Osteoblast (primary cell): ENCODE measurements around the gene ANKRD6. TPM values are rescaled to one million over a fixed set of nuclear protein-coding genes. Genes with fewer than 3 reads are reported as not detected.

ENCODE experiments used
- DNase-seq: peaks from one replicate; pipeline ENCODE4 v3.0.0; 2011; ENCODE audit warnings: low spot score, mixed read lengths; ENCODE audit not compliant: insufficient read length; ENCODE audit errors: missing footprints
- H2AFZ ChIP-seq: 2 replicates; pipeline ENCODE4 v1.6.0; 2011; ENCODE audit warnings: mild to moderate bottlenecking, low read length
- H3K27ac ChIP-seq: 2 replicates; pipeline ENCODE4 v1.5.1; 2011; ENCODE audit warnings: mild to moderate bottlenecking, low read depth, low read length, moderate library complexity
- H3K27me3 ChIP-seq: 2 replicates; pipeline ENCODE4 v1.6.0; 2012; ENCODE audit warnings: mild to moderate bottlenecking, control low read depth, inconsistent platforms, low read length, moderate library complexity; ENCODE audit not compliant: insufficient read depth
- H3K36me3 ChIP-seq: 2 replicates; pipeline ENCODE4 v1.5.1; 2011; ENCODE audit warnings: mild to moderate bottlenecking, low read length, control low read depth, moderate library complexity; ENCODE audit not compliant: insufficient read depth
- H3K4me1 ChIP-seq: 2 replicates; pipeline ENCODE4 v1.5.1; 2011; ENCODE audit warnings: mild to moderate bottlenecking, low read length, control low read depth, moderate library complexity; ENCODE audit not compliant: insufficient read depth
- H3K4me2 ChIP-seq: 2 replicates; pipeline ENCODE4 v1.6.0; 2011; ENCODE audit warnings: mild to moderate bottlenecking, low read length; ENCODE audit not compliant: insufficient read depth
- H3K4me3 ChIP-seq: fragments of 200-600 bp; sonication (generic); 3 replicates; pipeline ENCODE4 v1.5.1; 2012; ENCODE audit warnings: mild to moderate bottlenecking, low read length, inconsistent platforms; ENCODE audit not compliant: insufficient read depth
- H3K79me2 ChIP-seq: 2 replicates; pipeline ENCODE4 v1.6.0; 2012; ENCODE audit warnings: mild to moderate bottlenecking, low read length, control low read depth, inconsistent platforms; ENCODE audit not compliant: insufficient read depth
- H3K9me3 ChIP-seq: 2 replicates; pipeline ENCODE4 v1.5.1; 2011; ENCODE audit warnings: low read depth, low read length, control low read depth
- H4K20me1 ChIP-seq: 2 replicates; pipeline ENCODE4 v1.6.0; 2012; ENCODE audit warnings: mild to moderate bottlenecking, low read length, control low read depth; ENCODE audit not compliant: insufficient read depth
- CTCF ChIP-seq: IDR thresholded peaks from 2 replicates; pipeline ENCODE4 v1.5.1; 2011; ENCODE audit warnings: mild to moderate bottlenecking, low read depth, low read length, moderate library complexity; ENCODE audit errors: extremely low read depth
- total RNA-seq: library from RNA; depleted of rRNA; stranded (reverse); fragments of >200 nt; gene quantifications from 2 replicates; pipeline ENCODE4 v1.2.3, GENCODE V29; 2012

Gene ANKRD6
- total RNA-seq, 1 donor = 11.2 TPM

- no peaks in the 10 kb centered on the region for H3K4me1 ChIP-seq
- no peaks in the 10 kb centered on the region for H3K9me3 ChIP-seq
- H4K20me1 ChIP-seq = no peaks in the 10 kb centered on the region
- H3K4me2 ChIP-seq = no peak overlapping the region
- H2AFZ ChIP-seq = no peak overlapping the region
- H3K36me3 ChIP-seq = no peaks in the 10 kb centered on the region
- H3K79me2 ChIP-seq = no peaks in the 10 kb centered on the region
- no peak overlapping the region for H3K4me3 ChIP-seq
- no peak overlapping the region for H3K27ac ChIP-seq
- H3K27me3 ChIP-seq = no peaks in the 10 kb centered on the region
- no peak for DNase-seq
- no peak for TF ChIP-seq CTCF
These were observed 142.1 kb downstream of the ANKRD6 start for GRCh38 chr6:89574910-89575561.

- Histone ChIP-seq H3K4me3 (no peak overlapping the region), H3K27me3 (no peaks in the 10 kb centered on the region), H3K79me2 (no peaks in the 10 kb centered on the region), H3K9me3 (no peaks in the 10 kb centered on the region), H3K4me2 (no peak overlapping the region), H3K36me3 (no peaks in the 10 kb centered on the region), H3K4me1 (no peaks in the 10 kb centered on the region), H4K20me1 (no peaks in the 10 kb centered on the region), H3K27ac (no peak overlapping the region), H2AFZ (no peak overlapping the region)
- no peak for TF ChIP-seq CTCF
- DNase-seq = no peak
These were observed 142.6 kb downstream of the ANKRD6 start for GRCh38 chr6:89575562-89575960.

GRCh38 chr6:89580997-89581666 lies 148.2 kb downstream of the ANKRD6 start:
- Histone ChIP-seq H2AFZ (no peak overlapping the region), H4K20me1 (no peaks in the 10 kb centered on the region), H3K27ac (no peak overlapping the region), H3K79me2 (no peaks in the 10 kb centered on the region), H3K4me2 (no peak overlapping the region), H3K4me3 (no peak overlapping the region), H3K27me3 (no peaks in the 10 kb centered on the region), H3K36me3 (no peaks in the 10 kb centered on the region), H3K4me1 (no peaks in the 10 kb centered on the region), H3K9me3 (no peaks in the 10 kb centered on the region)
- TF ChIP-seq CTCF = no peak
- no peak for DNase-seq

DNA sequence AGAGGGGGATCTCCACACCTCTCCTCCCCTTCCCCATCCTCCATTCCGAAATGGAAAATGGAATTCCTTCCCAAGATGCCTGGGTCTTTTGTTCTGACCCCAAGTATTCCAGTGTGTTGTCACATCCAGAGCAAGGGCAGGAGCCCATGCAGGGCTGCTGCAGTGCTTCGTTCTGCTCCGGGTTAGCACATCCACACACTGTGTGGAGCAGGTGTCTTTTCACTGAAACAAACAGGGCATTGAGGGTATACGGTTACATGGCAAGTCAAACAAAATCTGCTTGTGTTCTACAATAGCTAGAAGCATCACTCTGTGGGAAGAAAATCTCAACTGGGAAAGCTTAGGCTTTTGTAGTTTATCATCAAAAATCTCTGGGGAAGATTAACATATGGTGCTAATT lies 148.7 kb downstream of the ANKRD6 start:
- Histone ChIP-seq H3K4me3 (no peak overlapping the region), H3K36me3 (no peaks in the 10 kb centered on the region), H3K4me2 (no peak overlapping the region), H2AFZ (no peak overlapping the region), H3K27ac (no peak overlapping the region), H4K20me1 (no peaks in the 10 kb centered on the region), H3K27me3 (no peaks in the 10 kb centered on the region), H3K4me1 (no peaks in the 10 kb centered on the region), H3K9me3 (no peaks in the 10 kb centered on the region), H3K79me2 (no peaks in the 10 kb centered on the region)
- DNase-seq = no peak
- TF ChIP-seq CTCF = no peak
